ENCODE data around the gene PRKCA. TPM values are rescaled to one million over a fixed set of nuclear protein-coding genes. Genes with fewer than 3 reads are reported as not detected.

The PRKCA gene
- total RNA-seq, 1 donor from 2014 or later = 5.6 TPM

DNA sequence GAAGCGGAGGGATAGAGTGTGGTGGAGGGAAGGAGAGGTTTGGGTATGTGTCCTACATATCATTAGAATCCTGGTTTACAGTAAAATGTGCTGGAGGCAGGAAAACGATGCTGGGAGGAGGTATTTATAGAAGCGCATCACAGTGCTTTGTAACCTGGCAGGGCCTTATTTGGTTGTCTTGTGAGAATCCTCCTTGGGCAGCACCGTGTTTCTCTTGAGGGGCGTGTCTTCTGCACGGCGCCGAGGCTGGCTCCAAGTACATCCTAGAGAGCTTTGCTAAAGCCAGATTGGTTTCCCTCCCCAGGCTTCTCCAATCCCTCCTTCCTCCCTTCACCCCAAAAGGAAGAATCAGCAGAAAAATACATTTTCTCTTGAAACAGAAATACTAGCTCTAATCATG is 556.9 kb downstream of the PRKCA start:
- intact Hi-C loops (cut with micrococcal nuclease) = no loop called here
- H3K9me3 ChIP-seq (replicated peaks) = peaks cover 21% of the 10 kb centered on the region
- H3K4me3 ChIP-seq = no peak overlapping the region
- TF ChIP-seq, protein P1, sequence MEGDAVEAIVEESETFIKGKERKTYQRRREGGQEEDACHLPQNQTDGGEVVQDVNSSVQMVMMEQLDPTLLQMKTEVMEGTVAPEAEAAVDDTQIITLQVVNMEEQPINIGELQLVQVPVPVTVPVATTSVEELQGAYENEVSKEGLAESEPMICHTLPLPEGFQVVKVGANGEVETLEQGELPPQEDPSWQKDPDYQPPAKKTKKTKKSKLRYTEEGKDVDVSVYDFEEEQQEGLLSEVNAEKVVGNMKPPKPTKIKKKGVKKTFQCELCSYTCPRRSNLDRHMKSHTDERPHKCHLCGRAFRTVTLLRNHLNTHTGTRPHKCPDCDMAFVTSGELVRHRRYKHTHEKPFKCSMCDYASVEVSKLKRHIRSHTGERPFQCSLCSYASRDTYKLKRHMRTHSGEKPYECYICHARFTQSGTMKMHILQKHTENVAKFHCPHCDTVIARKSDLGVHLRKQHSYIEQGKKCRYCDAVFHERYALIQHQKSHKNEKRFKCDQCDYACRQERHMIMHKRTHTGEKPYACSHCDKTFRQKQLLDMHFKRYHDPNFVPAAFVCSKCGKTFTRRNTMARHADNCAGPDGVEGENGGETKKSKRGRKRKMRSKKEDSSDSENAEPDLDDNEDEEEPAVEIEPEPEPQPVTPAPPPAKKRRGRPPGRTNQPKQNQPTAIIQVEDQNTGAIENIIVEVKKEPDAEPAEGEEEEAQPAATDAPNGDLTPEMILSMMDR (IDR thresholded peaks at IDR 0.05; ENCODE audit: borderline replicate concordance) = no peak
- DNase-seq = no peak
- peaks cover 8% of the 10 kb centered on the region for H3K27me3 ChIP-seq (ENCODE audit: low read depth)
- no peaks in the 10 kb centered on the region for H3K36me3 ChIP-seq
- H3K4me1 ChIP-seq = no peaks in the 10 kb centered on the region
- H3K27ac ChIP-seq (replicated peaks) = no peak overlapping the region

DNA sequence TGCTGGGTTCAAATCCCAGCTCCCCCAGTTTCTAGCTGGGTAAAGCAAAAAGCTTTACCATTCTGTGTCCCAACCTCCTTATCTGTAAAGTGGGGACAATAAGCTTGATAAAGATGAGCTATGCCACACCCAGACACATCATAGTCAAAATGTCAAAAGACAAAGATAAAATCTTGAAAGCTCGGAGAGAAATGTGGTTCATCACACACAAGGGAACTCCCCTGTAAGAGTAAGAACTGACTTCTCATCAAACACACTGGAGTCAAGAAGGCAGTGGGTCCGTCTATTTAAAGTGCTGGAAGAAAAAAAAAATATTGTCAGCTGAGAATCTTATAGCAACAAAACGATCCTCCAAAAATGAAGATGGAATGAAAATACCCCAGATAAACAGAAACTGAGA is 557.8 kb downstream of the PRKCA start:
- TF ChIP-seq, protein P1 (IDR thresholded peaks at IDR 0.05; ENCODE audit: borderline replicate concordance) = no peak

More for the DNA sequence above, 557.8 kb downstream of the PRKCA start:
- H3K27me3 ChIP-seq (ENCODE audit: low read depth) = peaks cover 8% of the 10 kb centered on the region
- H3K4me1 ChIP-seq = no peaks in the 10 kb centered on the region
- H3K4me3 ChIP-seq = no peak overlapping the region
- intact Hi-C loops (cut with micrococcal nuclease) = no loop called here
- H3K36me3 ChIP-seq = no peaks in the 10 kb centered on the region
- peaks cover 17% of the 10 kb centered on the region for H3K9me3 ChIP-seq (replicated peaks)
- DNase-seq = no peak
- H3K27ac ChIP-seq (replicated peaks) = no peak overlapping the region

Small RNA genes lying within 50 kb of the gene (microRNA-seq; reads per million reads assigned to microRNA genes)
- not detected for gene MIR634

Other genes starting within 250 kb of the PRKCA start
- gene CEP112, start 110.5 kb upstream of the PRKCA start, total RNA-seq = 14.5 TPM
- not detected for gene APOH, start 73.2 kb upstream of the PRKCA start, total RNA-seq